Urothelium cell line (cell line): ENCODE data around the gene ATP6V1F.

Experiments used
- DNase-seq: peaks from one replicate; pipeline ENCODE4 v3.0.0; 2011; ENCODE audit warnings: low spot score, mixed read lengths
- FAIRE-seq: peaks from 2 replicates; lab custom pipeline; 2011; peaks lifted over from hg19 to GRCh38; lab: Jason Lieb, UNC

Gene ATP6V1F

GRCh38 chr7:128847721-128848211, 14.9 kb upstream of the ATP6V1F start:
- no peak for DNase-seq
- no peak for FAIRE-seq

GRCh38 chr7:128848289-128849155, 14.1 kb upstream of the ATP6V1F start:
- DNase-seq (no peak), FAIRE-seq (no peak)

GRCh38 chr7:128849156-128849515, 13.5 kb upstream of the ATP6V1F start:
- DNase-seq (no peak), FAIRE-seq (no peak)

GRCh38 chr7:128849804-128850490, 12.7 kb upstream of the ATP6V1F start:
- no peak for FAIRE-seq
- no peak for DNase-seq

GRCh38 chr7:128852537-128853254, 10.0 kb upstream of the ATP6V1F start:
- DNase-seq, result no peak
- no peak for FAIRE-seq

- DNase-seq (no peak), FAIRE-seq (no peak)
Observed at GRCh38 chr7:128853799-128854198, 8.9 kb upstream of the ATP6V1F start.

GRCh38 chr7:128854396-128854795, 8.3 kb upstream of the ATP6V1F start:
- FAIRE-seq, result no peak

GRCh38 chr7:128855559-128855958, 7.1 kb upstream of the ATP6V1F start:
- FAIRE-seq, result no peak
- no peak for DNase-seq

More at GRCh38 chr7:128854396-128854795, 8.3 kb upstream of the ATP6V1F start:
- DNase-seq, result no peak

- DNase-seq (no peak), FAIRE-seq (no peak)
Observed at GRCh38 chr7:128856001-128856718, 6.5 kb upstream of the ATP6V1F start.

- no peak for FAIRE-seq
- no peak for DNase-seq
Observed at GRCh38 chr7:128858380-128859231, 4.0 kb upstream of the ATP6V1F start.

GRCh38 chr7:128859232-128860157, 3.2 kb upstream of the ATP6V1F start:
- FAIRE-seq (no peak), DNase-seq (no peak)

GRCh38 chr7:128860158-128861073, 2.2 kb upstream of the ATP6V1F start:
- DNase-seq, result no peak
- FAIRE-seq, result no peak

- FAIRE-seq (no peak), DNase-seq (no peak)
Observed at GRCh38 chr7:128861957-128862570, 592 bp upstream of the ATP6V1F start.

GRCh38 chr7:128863433-128863989, 855 bp downstream of the ATP6V1F start:
- FAIRE-seq (no peak), DNase-seq (peak; percentile 66)

- no peak for DNase-seq
- FAIRE-seq, result no peak
Observed at GRCh38 chr7:128865303-128865702, 2.6 kb downstream of the ATP6V1F start.

GRCh38 chr7:128865996-128866877, 3.6 kb downstream of the ATP6V1F start:
- DNase-seq, result no peak
- no peak for FAIRE-seq
